Spleen (tissue), 11 donors: Measurements from ENCODE around the gene TCF3. TPM values are rescaled to one million over a fixed set of nuclear protein-coding genes. Genes with fewer than 3 reads are reported as not detected.

Experiments
- DNase-seq: peaks from one replicate; pipeline ENCODE4 v3.0.0-alpha.2; 2020
- H3K27ac ChIP-seq, 8 donors: fragments of 200-600 bp; sonication (generic) in 7 of 8; 1 replicate in 4 of 8; 2 replicates in 4 of 8; pipeline versions ENCODE4 v1.5.0 to v1.8.0; 2016 to 2021; ENCODE audit warnings: inconsistent platforms in 4 of 8, mild to moderate bottlenecking in 4 of 8, moderate library complexity in 1 of 8
- H3K27me3 ChIP-seq, 7 donors: fragments of 200-600 bp; sonication (generic) in 6 of 7; replicated peaks in 1 of 7; 1 replicate in 4 of 7; 2 replicates in 3 of 7; pipeline versions ENCODE4 v1.5.0 to v1.8.0; 2016 to 2021; ENCODE audit warnings: inconsistent platforms in 3 of 7, mild to moderate bottlenecking in 1 of 7
- H3K36me3 ChIP-seq, 6 donors: fragments of 200-600 bp; sonication (generic) in 5 of 6; 1 replicate in 4 of 6; 2 replicates in 2 of 6; pipeline versions ENCODE4 v1.5.0 to v1.8.0; 2016 to 2021; ENCODE audit warnings: inconsistent platforms in 2 of 6
- H3K4me1 ChIP-seq, 6 donors: fragments of 200-600 bp; sonication (generic) in 5 of 6; 1 replicate in 3 of 6; 2 replicates in 3 of 6; pipeline versions ENCODE4 v1.5.0 to v1.8.0; 2016 to 2021; ENCODE audit warnings: inconsistent platforms in 3 of 6
- H3K4me3 ChIP-seq, 8 donors: fragments of 200-600 bp; sonication (generic) in 7 of 8; 1 replicate in 4 of 8; 2 replicates in 4 of 8; pipeline versions ENCODE4 v1.5.0 to v1.8.0; 2016 to 2021; ENCODE audit warnings: inconsistent platforms in 4 of 8, mild to moderate bottlenecking in 4 of 8, moderate library complexity in 2 of 8
- H3K9me3 ChIP-seq, 8 donors: fragments of 200-600 bp; sonication (generic) in 7 of 8; 1 replicate in 4 of 8; 2 replicates in 4 of 8; pipeline versions ENCODE4 v1.5.0 to v1.8.0; 2016 to 2021; ENCODE audit warnings: inconsistent platforms in 4 of 8
- POLR2A ChIP-seq, 3 donors: fragments of 450-650 bp; IDR thresholded peaks; one replicate each; pipeline ENCODE4 v1.5.1; 2017; ENCODE audit warnings: antibody characterized with exemption in 3 of 3, mild to moderate bottlenecking in 1 of 3
- POLR2AphosphoS5 ChIP-seq, 3 donors: sonication (generic); formaldehyde crosslinking; IDR thresholded peaks; one replicate each; pipeline ENCODE4 v1.5.1; 2017; ENCODE audit warnings: antibody characterized with exemption in 3 of 3
- WGBS, 5 donors: extraction: QIAGEN DNeasy Blood & Tissue Kit in 3 of 5; methylation state at CpG; one replicate each; pipeline versions ENCODE4 v1.1.5 to v1.1.7; 2013 to 2018; 5-methylcytosine and 5-hydroxymethylcytosine counted together
- intact Hi-C: fragments of 100-400 bp; cut with DNase I; formaldehyde crosslinking; loops from one replicate; pipeline ENCODE4 v1.15.0; 2023; ENCODE audit warnings: low total_unique reads
- polyA plus RNA-seq, 3 donors: library from polyadenylated mRNA; stranded (reverse); fragments of 200-250 nt; gene quantifications; one replicate each; pipeline ENCODE4 v1.2.1, GENCODE V29; 2013
- total RNA-seq, 7 donors: library from RNA; depleted of rRNA in 3 of 7; stranded (reverse); fragments of >200 nt in 3 of 7; fragmentation: NEBNext Ultra II Directional in 4 of 7; extraction: Animal tissue kit (Norgen Biotek cat#: 25700) in 4 of 7; gene quantifications; one replicate each; pipeline versions ENCODE4 v1.1.0 to v1.2.1, GENCODE V29; 2016 to 2021
- TF ChIP-seq, protein P1 (sequence below), 11 experiments: fragments of 200-600 bp in 7 of 11; fragments of 450-650 bp in 4 of 11; sonication (generic) in 4 of 11; IDR thresholded peaks in 8 of 11; conservative IDR thresholded peaks in 3 of 11; 1 replicate in 7 of 11; 2 replicates in 4 of 11; pipeline versions ENCODE4 v1.4.0 to v1.8.0; 2016 to 2021; ENCODE audit warnings: antibody characterized with exemption in 11 of 11, inconsistent platforms in 4 of 11, mild to moderate bottlenecking in 1 of 11
- donor health status: healthy with polysubstance abuse.
- donor health status: DM: no; HTN: no; CAD: no; lungs with moderate emphysema.
- donor health status: DM: no; HTN: no; CAD: no.
- donor health status: Bipolar disorder and iron deficiency.
- donor health status: healthy.
- donor health status: DM: no; HTN: no; CAD: no.
- donor health status: DM: yes; HTN: yes; CAD: no.

Gene TCF3
- total and polyA plus RNA-seq, 10 donors, result 79.2 to 135 (median 100) TPM

DNA sequence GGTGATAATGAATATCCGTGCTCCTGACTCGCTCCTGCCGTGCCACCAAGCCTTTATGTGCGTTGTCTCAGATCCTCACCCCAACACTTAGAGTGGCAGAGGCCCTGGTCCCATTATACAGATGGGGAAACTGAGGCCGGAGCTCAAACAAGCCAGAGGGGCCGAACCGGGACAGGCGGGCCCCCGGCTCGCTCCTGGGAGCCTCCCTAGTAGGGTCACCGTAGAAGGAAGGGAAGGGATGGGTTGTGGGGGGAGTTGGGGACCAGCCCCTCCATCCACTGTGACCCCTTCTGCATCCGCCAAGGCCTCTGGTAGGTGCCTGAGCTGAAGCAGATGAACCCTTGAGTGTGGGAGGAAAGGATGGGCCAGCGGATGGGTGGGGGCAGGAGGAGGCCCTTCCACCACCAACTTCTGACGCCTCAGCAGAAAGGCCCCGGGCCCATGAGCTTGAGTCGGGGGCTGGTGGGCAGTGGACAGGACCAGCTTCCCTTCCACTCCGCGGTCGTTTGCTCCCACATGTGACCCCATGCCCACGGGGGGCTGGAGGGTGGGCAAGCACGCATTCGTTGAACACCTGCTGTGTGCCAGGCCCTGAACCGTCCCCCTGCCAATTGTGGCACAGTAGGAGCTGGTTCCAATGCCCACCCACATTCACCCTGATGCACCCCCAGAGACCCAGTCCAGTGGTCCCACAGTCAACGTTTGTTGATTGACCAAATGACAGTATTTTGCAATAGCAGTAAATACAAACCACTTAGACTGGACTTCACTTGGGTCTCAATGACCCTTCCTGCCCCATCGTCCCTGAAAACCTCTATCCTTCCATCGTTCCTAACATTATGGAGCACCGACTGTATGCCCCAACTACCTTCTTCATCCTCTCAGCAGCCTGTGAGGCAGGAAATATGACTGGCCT lies 24.2 kb upstream of the TCF3 start:
- intact Hi-C loops, result loop anchor here (10.0 kb wide), 2 partner anchors 52 to 88 kb away; no protein-coding TSS in a partner anchor
- Histone ChIP-seq H3K9me3 (no peaks in the 10 kb centered on the region), H3K4me1 (peaks cover 8 to 27% (median 18%) of the 10 kb centered on the region in 6 donors), H3K27ac (no peak overlapping the region), H3K36me3 (no peaks in the 10 kb centered on the region), H3K27me3 (peaks cover 3 to 100% (median 80%) of the 10 kb centered on the region in 7 donors), H3K4me3 (no peak overlapping the region)
- DNase-seq, result no peak
- 53 to 59% (median 55%) methylated on average over 19 to 27 of the region's 27 CpGs for WGBS, 5 donors
- no peak for TF ChIP-seq POLR2A (IDR thresholded peaks at IDR 0.05)
- TF ChIP-seq, protein P1, sequence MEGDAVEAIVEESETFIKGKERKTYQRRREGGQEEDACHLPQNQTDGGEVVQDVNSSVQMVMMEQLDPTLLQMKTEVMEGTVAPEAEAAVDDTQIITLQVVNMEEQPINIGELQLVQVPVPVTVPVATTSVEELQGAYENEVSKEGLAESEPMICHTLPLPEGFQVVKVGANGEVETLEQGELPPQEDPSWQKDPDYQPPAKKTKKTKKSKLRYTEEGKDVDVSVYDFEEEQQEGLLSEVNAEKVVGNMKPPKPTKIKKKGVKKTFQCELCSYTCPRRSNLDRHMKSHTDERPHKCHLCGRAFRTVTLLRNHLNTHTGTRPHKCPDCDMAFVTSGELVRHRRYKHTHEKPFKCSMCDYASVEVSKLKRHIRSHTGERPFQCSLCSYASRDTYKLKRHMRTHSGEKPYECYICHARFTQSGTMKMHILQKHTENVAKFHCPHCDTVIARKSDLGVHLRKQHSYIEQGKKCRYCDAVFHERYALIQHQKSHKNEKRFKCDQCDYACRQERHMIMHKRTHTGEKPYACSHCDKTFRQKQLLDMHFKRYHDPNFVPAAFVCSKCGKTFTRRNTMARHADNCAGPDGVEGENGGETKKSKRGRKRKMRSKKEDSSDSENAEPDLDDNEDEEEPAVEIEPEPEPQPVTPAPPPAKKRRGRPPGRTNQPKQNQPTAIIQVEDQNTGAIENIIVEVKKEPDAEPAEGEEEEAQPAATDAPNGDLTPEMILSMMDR (IDR thresholded peaks at IDR 0.05 in 8 of 11, conservative IDR thresholded peaks at IDR 0.05 in 3 of 11), result no peak
- TF ChIP-seq POLR2AphosphoS5 (IDR thresholded peaks at IDR 0.05), result no peak

DNA sequence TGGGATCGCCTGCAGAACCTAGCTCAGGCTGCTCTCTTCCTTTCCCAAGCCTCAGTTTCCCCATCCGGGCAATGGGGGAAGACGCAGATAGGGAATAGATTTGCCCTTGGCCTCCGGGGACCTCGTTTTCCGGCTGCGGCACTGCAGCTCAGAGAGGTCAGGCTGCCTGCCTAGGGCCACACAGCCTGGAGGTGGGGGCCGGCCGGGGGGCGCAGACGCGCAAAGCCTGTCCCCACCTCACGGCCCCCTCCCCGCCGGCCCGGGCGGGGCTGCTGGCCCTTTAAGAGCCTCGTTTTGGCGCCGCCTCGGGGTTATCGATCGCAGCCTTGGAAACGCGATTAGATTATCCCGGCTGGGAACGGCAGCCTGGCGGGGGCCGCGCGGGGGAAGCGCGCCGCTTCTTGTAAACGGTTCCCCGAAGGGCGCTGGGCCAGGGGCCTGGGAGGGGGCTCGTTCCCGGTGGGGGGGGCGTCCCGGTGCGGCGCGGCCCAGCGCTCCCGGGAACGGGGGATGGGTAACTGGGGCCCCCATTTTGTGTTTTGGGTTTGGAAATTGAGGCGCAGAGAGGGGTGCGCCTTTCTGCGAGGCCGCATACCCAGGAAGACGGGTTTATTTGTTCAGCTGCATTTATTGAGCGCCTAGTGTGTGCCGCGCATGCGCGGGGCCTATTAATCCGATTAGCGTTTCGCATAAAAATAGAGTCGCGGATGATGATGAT lies 23.4 kb upstream of the TCF3 start:
- 14 to 31% (median 17%) methylated on average over 23 to 62 of the region's 62 CpGs for WGBS, 5 donors
- intact Hi-C loops, result loop anchor here (10.0 kb wide), 2 partner anchors 51 to 89 kb away; no protein-coding TSS in a partner anchor
- H3K27me3 ChIP-seq, result peaks cover 3 to 100% (median 85%) of the 10 kb centered on the region in 7 donors

DNA sequence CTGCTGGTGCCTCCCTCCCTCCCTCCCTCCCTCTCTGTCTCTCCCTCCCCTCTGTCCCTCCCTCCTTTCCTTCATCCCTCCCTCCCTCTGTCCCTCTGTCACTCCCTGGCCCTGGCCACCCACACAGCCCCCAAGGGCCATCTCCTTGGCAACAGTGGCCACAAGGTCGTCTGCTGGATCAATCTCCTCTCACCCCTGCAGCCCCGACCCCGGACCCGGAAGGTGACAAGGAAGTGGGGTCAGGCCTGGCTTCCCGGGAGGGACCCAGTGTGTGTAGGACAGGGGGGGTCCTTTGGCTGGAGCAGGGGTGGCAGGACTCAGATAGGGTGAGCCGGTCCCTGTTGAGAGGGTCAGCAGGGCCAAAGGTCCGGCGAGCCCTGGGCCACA lies 21.9 kb upstream of the TCF3 start:
- WGBS, 5 donors, result 25 to 57% (median 37%) methylated on average over 8 of the region's 8 CpGs
- TF ChIP-seq POLR2AphosphoS5 (IDR thresholded peaks at IDR 0.05), result no peak
- TF ChIP-seq, protein P1 (IDR thresholded peaks at IDR 0.05 in 8 of 11, conservative IDR thresholded peaks at IDR 0.05 in 3 of 11), result no peak
- TF ChIP-seq POLR2A (IDR thresholded peaks at IDR 0.05), result no peak
- Histone ChIP-seq H3K27ac (no peak overlapping the region), H3K4me1 (peaks cover 8 to 42% (median 20%) of the 10 kb centered on the region in 6 donors), H3K36me3 (no peaks in the 10 kb centered on the region), H3K27me3 (peaks cover 3 to 94% (median 77%) of the 10 kb centered on the region in 7 donors), H3K4me3 (no peak overlapping the region), H3K9me3 (no peaks in the 10 kb centered on the region)
- intact Hi-C loops, result loop anchor here (5.0 to 10.0 kb wide), 3 partner anchors 49 to 127 kb away; no protein-coding TSS in a partner anchor
- no peak for DNase-seq

More for the DNA sequence above, 23.4 kb upstream of the TCF3 start:
- Histone ChIP-seq H3K4me3 (peak overlapping the region in 1 of 8 donors; percentile 28), H3K27ac (no peak overlapping the region), H3K36me3 (no peaks in the 10 kb centered on the region), H3K9me3 (no peaks in the 10 kb centered on the region), H3K4me1 (peaks cover 8 to 35% (median 20%) of the 10 kb centered on the region in 6 donors)
- no peak for TF ChIP-seq POLR2A (IDR thresholded peaks at IDR 0.05)
- TF ChIP-seq POLR2AphosphoS5 (IDR thresholded peaks at IDR 0.05), result no peak
- TF ChIP-seq, protein P1 (IDR thresholded peaks at IDR 0.05 in 8 of 11, conservative IDR thresholded peaks at IDR 0.05 in 3 of 11), result no peak
- DNase-seq, result no peak
